Osteocyte (in vitro differentiated cells): Measurements from ENCODE around the gene MRPL51. TPM values are rescaled to one million over a fixed set of nuclear protein-coding genes. Genes with fewer than 3 reads are reported as not detected.
"Not testable (repeated sequence)": the region's sequence is repeated elsewhere in the genome, so short reads cannot be mapped to it uniquely, and the experiment has no call there.

Source experiments
- DNase-seq: peaks from one replicate; pipeline ENCODE4 v3.0.0; 2021; ENCODE audit warnings: mixed read lengths; ENCODE audit not compliant: unreplicated experiment; ENCODE audit errors: extremely low spot score
- H3K27ac Mint-ChIP-seq: one replicate; pipeline ENCODE4 v1.8.0; 2021; ENCODE audit warnings: mild to moderate bottlenecking, mixed read lengths; ENCODE audit not compliant: unreplicated experiment
- H3K27me3 Mint-ChIP-seq: one replicate; pipeline ENCODE4 v1.8.0; 2021; ENCODE audit warnings: mixed read lengths; ENCODE audit not compliant: unreplicated experiment
- H3K36me3 Mint-ChIP-seq: one replicate; pipeline ENCODE4 v1.8.0; 2021; ENCODE audit warnings: mixed read lengths; ENCODE audit not compliant: unreplicated experiment
- H3K4me1 Mint-ChIP-seq: one replicate; pipeline ENCODE4 v1.8.0; 2021; ENCODE audit warnings: mixed read lengths; ENCODE audit not compliant: unreplicated experiment
- H3K4me3 Mint-ChIP-seq: one replicate; pipeline ENCODE4 v1.8.0; 2021; ENCODE audit warnings: mild to moderate bottlenecking, moderate library complexity, mixed read lengths; ENCODE audit not compliant: unreplicated experiment
- H3K9me3 Mint-ChIP-seq: one replicate; pipeline ENCODE4 v1.8.0; 2021; ENCODE audit warnings: mixed read lengths; ENCODE audit not compliant: unreplicated experiment
- CTCF ChIP-seq: fragments of 200-600 bp; sonication (generic); IDR thresholded peaks from 2 replicates; pipeline ENCODE4 v1.5.0; 2021; ENCODE audit warnings: antibody characterized with exemption, mild to moderate bottlenecking, moderate library complexity
- total RNA-seq: library from RNA; stranded (reverse); gene quantifications from 2 replicates; pipeline ENCODE4 v1.2.1, GENCODE V29; 2021

Gene MRPL51
- total RNA-seq, 1 donor from 2014 or later, result 172 TPM

DNA sequence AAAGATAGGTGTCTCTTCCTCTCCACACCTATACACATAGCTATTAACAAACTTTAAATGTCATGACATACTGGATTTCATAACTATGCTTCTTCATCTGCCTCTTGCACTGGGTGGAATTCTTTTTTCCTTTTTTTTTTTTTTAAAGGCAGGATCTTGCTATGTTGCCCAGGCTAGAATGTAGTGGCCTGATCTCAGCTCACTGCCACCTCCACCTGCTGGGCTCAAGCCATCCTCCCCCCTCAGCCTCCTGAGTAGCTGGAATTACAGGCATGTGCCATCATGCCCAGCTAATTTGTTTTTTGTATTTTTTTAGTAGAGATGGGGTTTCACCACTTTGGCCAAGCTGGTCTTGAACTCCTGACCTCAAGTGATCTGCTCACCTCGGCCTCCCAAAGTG lies 4.8 kb downstream of the MRPL51 start:
- Mint-ChIP-seq H3K4me1 (peaks cover 10% of the 10 kb centered on the region), H3K27ac (no peak overlapping the region), H3K4me3 (no peak overlapping the region), H3K9me3 (no peaks in the 10 kb centered on the region), H3K27me3 (no peaks in the 10 kb centered on the region), H3K36me3 (no peaks in the 10 kb centered on the region)
- no peak for TF ChIP-seq CTCF
- no peak for DNase-seq

DNA sequence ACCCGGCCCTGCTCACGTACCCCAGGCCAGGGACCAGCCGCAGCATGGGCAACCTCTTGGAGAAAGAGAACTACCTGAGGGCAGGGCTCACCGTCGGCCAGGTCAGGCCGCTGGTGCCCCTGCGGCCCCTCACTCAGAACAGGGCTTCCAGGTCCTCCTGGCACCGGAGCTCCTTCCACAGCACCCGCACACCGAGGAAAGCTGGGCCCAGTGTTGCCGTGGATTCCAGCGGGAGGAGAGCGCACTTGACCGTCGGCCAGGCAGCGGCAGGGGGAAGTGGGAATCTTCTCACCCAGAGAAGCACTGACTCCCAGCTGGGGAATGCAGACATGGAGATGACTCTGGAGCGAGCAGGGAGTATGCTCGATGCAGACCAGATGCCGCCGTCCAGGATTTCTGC lies 14.6 kb downstream of the MRPL51 start:
- Mint-ChIP-seq H3K36me3 (peaks cover 1% of the 10 kb centered on the region), H3K9me3 (no peaks in the 10 kb centered on the region), H3K4me3 (no peak overlapping the region), H3K4me1 (peaks cover 24% of the 10 kb centered on the region), H3K27ac (no peak overlapping the region), H3K27me3 (peaks cover 3% of the 10 kb centered on the region)
- DNase-seq, result no peak
- TF ChIP-seq CTCF, result no peak

- H3K27me3 Mint-ChIP-seq, DNase-seq, H3K27ac Mint-ChIP-seq, H3K4me3 Mint-ChIP-seq, H3K9me3 Mint-ChIP-seq, H3K36me3 Mint-ChIP-seq: not testable (repeated sequence)
- H3K4me1 Mint-ChIP-seq, result peaks cover 24% of the 10 kb centered on the region
Observed at GRCh38 chr12:6477601-6478377, 15.3 kb downstream of the MRPL51 start.

- H3K9me3 Mint-ChIP-seq, result no peaks in the 10 kb centered on the region
- no peak for DNase-seq
- TF ChIP-seq CTCF, result no peak
- peaks cover 24% of the 10 kb centered on the region for H3K4me1 Mint-ChIP-seq
- H3K36me3 Mint-ChIP-seq, result peaks cover 1% of the 10 kb centered on the region
- peak overlapping the region; percentile 85 for H3K27ac Mint-ChIP-seq
- peaks cover 3% of the 10 kb centered on the region for H3K27me3 Mint-ChIP-seq
- H3K4me3 Mint-ChIP-seq, result peak overlapping the region; percentile 2
Observed at GRCh38 chr12:6476489-6476888, 16.6 kb downstream of the MRPL51 start.

- not testable (repeated sequence) for H3K27ac Mint-ChIP-seq, DNase-seq, H3K4me3 Mint-ChIP-seq, H3K27me3 Mint-ChIP-seq, H3K36me3 Mint-ChIP-seq, H3K9me3 Mint-ChIP-seq
- peaks cover 29% of the 10 kb centered on the region for H3K4me1 Mint-ChIP-seq
Observed at GRCh38 chr12:6475233-6475975, 17.7 kb downstream of the MRPL51 start.

DNA sequence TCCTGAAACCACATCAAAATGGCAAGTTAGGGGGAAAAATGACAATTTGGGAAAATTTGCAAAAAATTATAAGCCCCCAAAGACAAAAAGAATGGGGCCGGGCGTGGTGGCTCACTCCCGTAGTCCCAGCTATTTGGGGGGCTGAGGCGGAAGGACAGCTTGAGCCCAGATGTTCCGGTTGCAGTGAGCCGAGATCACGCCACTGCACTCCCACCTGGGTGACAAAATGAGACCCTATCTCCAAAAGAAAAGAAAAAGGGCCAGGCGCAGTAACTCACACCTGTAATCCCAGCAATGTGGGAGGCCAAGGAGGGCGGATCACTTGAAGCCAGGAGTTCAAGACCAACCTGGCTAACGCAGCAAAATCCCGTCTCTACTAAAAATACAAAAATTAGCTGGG lies 20.6 kb downstream of the MRPL51 start:
- H3K4me3 Mint-ChIP-seq, result no peak overlapping the region
- no peak for DNase-seq
- no peak overlapping the region for H3K27ac Mint-ChIP-seq
- H3K4me1 Mint-ChIP-seq, result peaks cover 51% of the 10 kb centered on the region
- TF ChIP-seq CTCF, result no peak
- H3K36me3 Mint-ChIP-seq, result no peaks in the 10 kb centered on the region
- H3K9me3 Mint-ChIP-seq, result no peaks in the 10 kb centered on the region
- no peaks in the 10 kb centered on the region for H3K27me3 Mint-ChIP-seq
